Esophagus muscularis mucosa (tissue), 3 donors: ENCODE measurements around the gene ALDH8A1.

Experiments used
- CTCF ChIP-seq, 3 experiments: fragments of 200-600 bp in 2 of 3; fragments of 450-650 bp in 1 of 3; sonication (generic) in 2 of 3; IDR thresholded peaks; one replicate each; pipeline ENCODE4 v1.5.1; 2017 to 2019; ENCODE audit warnings: antibody characterized with exemption in 3 of 3, mild to moderate bottlenecking in 2 of 3, moderate library complexity in 1 of 3
- POLR2A ChIP-seq: fragments of 450-650 bp; IDR thresholded peaks from one replicate; pipeline ENCODE4 v1.6.1; 2017; ENCODE audit warnings: antibody characterized with exemption, moderate library complexity, mild to moderate bottlenecking, low read depth
- POLR2AphosphoS5 ChIP-seq, 2 donors: sonication (generic); formaldehyde crosslinking; IDR thresholded peaks; one replicate each; pipeline ENCODE4 v1.6.1; 2017; ENCODE audit warnings: antibody characterized with exemption in 2 of 2

DNA sequence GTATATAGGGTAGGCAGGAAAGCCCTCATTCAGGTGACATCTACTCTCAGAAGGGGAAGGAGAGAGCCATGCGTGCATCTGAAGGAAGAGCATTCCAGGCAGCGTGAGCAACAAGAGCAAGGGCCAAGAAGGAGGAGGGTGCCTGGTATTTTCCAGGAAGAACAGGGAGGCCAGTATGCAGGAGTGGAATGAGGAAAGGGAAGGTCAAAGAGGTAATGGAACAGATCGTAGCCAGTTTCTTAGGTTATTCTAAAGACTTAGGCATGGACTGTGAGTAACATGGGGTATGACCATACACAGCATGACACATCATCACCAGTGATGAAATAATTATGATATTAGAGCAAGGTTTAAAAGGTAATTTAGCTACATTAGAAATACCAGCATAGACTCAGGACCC lies 24.1 kb downstream of the ALDH8A1 start:
- TF ChIP-seq CTCF (IDR thresholded peaks at IDR 0.05), result no peak
- TF ChIP-seq POLR2A, result no peak
- no peak for TF ChIP-seq POLR2AphosphoS5 (IDR thresholded peaks at IDR 0.05)
